K562 (cell line): Measurements from ENCODE around the gene FOXS1. TPM values are rescaled to one million over a fixed set of nuclear protein-coding genes. Genes with fewer than 3 reads are reported as not detected.

Experiments
- CREBBP ChIP-seq: IDR thresholded peaks from one replicate; pipeline ENCODE4 v1.6.1; 2012; ENCODE audit warnings: low read depth, mild to moderate bottlenecking, control low read depth, inconsistent platforms, low read length
- CSDE1 ChIP-seq, 2 experiments: fragments of 450-650 bp; IDR thresholded peaks; 2 replicates each; pipeline ENCODE4 v1.6.1; 2016; ENCODE audit warnings: mild to moderate bottlenecking in 1 of 2
- EHMT2 ChIP-seq: fragments of 450-650 bp; IDR thresholded peaks from 2 replicates; pipeline ENCODE4 v1.6.1; 2018; ENCODE audit warnings: antibody characterized with exemption
- JUN ChIP-seq, 2 experiments: sonication (generic) in 1 of 2; formaldehyde crosslinking in 1 of 2; IDR thresholded peaks; 2 replicates each; pipeline versions ENCODE4 v1.6.1 to v1.8.0; 2012 to 2022; ENCODE audit warnings: borderline replicate concordance in 2 of 2, mild to moderate bottlenecking in 2 of 2, improper control_type of control experiment in 1 of 2, low read depth in 1 of 2, low read length in 1 of 2, missing genetic modification reagents in 1 of 2
- MAZ ChIP-seq, 2 experiments: fragments of 450-650 bp in 1 of 2; sonication (generic) in 1 of 2; formaldehyde crosslinking; IDR thresholded peaks in 1 of 2; conservative IDR thresholded peaks in 1 of 2; 2 replicates each; pipeline versions ENCODE4 v1.4.0 to v1.5.0; 2020; ENCODE audit warnings: mild to moderate bottlenecking in 1 of 2, missing genetic modification reagents in 1 of 2
- NFIX ChIP-seq: fragments of 250-450 bp; sonication (Bioruptor Pico); IDR thresholded peaks from 2 replicates; pipeline ENCODE4 v1.4.0; 2020; ENCODE audit warnings: low read depth, mild to moderate bottlenecking, moderate library complexity
- NR1H2 ChIP-seq: sonication (generic); formaldehyde crosslinking; IDR thresholded peaks from 2 replicates; pipeline ENCODE4 v1.4.0; 2020; ENCODE audit warnings: mild to moderate bottlenecking, missing genetic modification reagents
- NUFIP1 ChIP-seq: fragments of 450-650 bp; IDR thresholded peaks from 2 replicates; pipeline ENCODE4 v1.6.1; 2018; ENCODE audit not compliant: partially characterized antibody
- POLR3A ChIP-seq: IDR thresholded peaks from 2 replicates; pipeline ENCODE4 v1.6.1; 2011; ENCODE audit warnings: borderline replicate concordance, mild to moderate bottlenecking, moderate library complexity; ENCODE audit not compliant: insufficient read length, insufficient read depth; ENCODE audit errors: extremely low read depth
- PRMT5 ChIP-seq: sonication (generic); formaldehyde crosslinking; IDR thresholded peaks from 2 replicates; pipeline ENCODE4 v1.5.0; 2020; ENCODE audit warnings: missing genetic modification reagents
- RB1 ChIP-seq: fragments of 450-650 bp; IDR thresholded peaks from 2 replicates; pipeline ENCODE4 v1.6.1; 2017; ENCODE audit warnings: low read depth, mild to moderate bottlenecking
- RUNX1 ChIP-seq: sonication (generic); IDR thresholded peaks from 2 replicates; pipeline ENCODE4 v1.6.1; 2016; ENCODE audit warnings: antibody characterized with exemption, low read depth
- ZNF124 ChIP-seq: sonication (generic); formaldehyde crosslinking; IDR thresholded peaks from 2 replicates; pipeline ENCODE4 v1.8.1; 2022; ENCODE audit warnings: missing genetic modification reagents
- ZNF184 ChIP-seq: sonication (generic); formaldehyde crosslinking; IDR thresholded peaks from 2 replicates; pipeline ENCODE4 v1.5.0; 2020; ENCODE audit warnings: missing genetic modification reagents
- ZNF263 ChIP-seq: sonication (generic); formaldehyde crosslinking; IDR thresholded peaks from 2 replicates; pipeline ENCODE4 v1.8.0; 2022; ENCODE audit warnings: mild to moderate bottlenecking, missing genetic modification reagents, borderline replicate concordance
- ZNF316 ChIP-seq: fragments of 450-650 bp; IDR thresholded peaks from 2 replicates; pipeline ENCODE4 v1.6.1; 2016
- ZNF780A ChIP-seq: fragments of 250-450 bp; sonication (Bioruptor Pico); IDR thresholded peaks from 2 replicates; pipeline ENCODE4 v1.5.0; 2021; ENCODE audit warnings: mild to moderate bottlenecking
- polyA plus RNA-seq, 8 experiments: library from polyadenylated mRNA; depleted of rRNA in 4 of 8; stranded (reverse) in 5 of 8; unstranded in 3 of 8; fragments of >200 nt; fragmentation: Nextera tagmentation in 2 of 8; fragmentation: Illumina TruSeq in 1 of 8; extraction: Ambion mirVana in 2 of 8; extraction: Trizol in 1 of 8; gene quantifications; 2 replicates each; pipeline versions ENCODE4 v1.2.1 to v1.2.3, GENCODE V29; 2011 to 2014; ENCODE audit warnings: inconsistent platforms in 1 of 8, missing spikeins in 1 of 8
- total RNA-seq, 7 experiments: library from RNA; depleted of rRNA in 6 of 7; stranded (reverse); fragments of >200 nt in 6 of 7; fragmentation: Illumina TruSeq in 2 of 7; extraction: Trizol in 2 of 7; gene quantifications; 2 replicates each; pipeline versions ENCODE4 v1.2.1 to v1.2.3, GENCODE V29; 2011 to 2021; ENCODE audit warnings: low replicate concordance in 1 of 7
- TF ChIP-seq, protein P1 (sequence below): fragments of 450-650 bp; formaldehyde crosslinking; IDR thresholded peaks from 2 replicates; pipeline ENCODE4 v1.4.0; 2020; ENCODE audit warnings: mild to moderate bottlenecking, moderate library complexity
- TF ChIP-seq, protein P2 (sequence below): sonication (generic); formaldehyde crosslinking; IDR thresholded peaks from 2 replicates; pipeline ENCODE4 v1.8.0; 2023; ENCODE audit warnings: mild to moderate bottlenecking, missing genetic modification reagents
- TF ChIP-seq, protein P3 (sequence below): fragments of 200-800 bp; sonication (Bioruptor generic); IDR thresholded peaks from 2 replicates; pipeline ENCODE4 v1.6.1; 2017; ENCODE audit warnings: missing genetic modification characterization, missing compliant biosample characterization

Gene FOXS1
- total and polyA plus RNA-seq, 9 of the 15 experiments (the other 6 are each of a cell fraction or from before 2014, with no cell fraction given), result not detected

DNA sequence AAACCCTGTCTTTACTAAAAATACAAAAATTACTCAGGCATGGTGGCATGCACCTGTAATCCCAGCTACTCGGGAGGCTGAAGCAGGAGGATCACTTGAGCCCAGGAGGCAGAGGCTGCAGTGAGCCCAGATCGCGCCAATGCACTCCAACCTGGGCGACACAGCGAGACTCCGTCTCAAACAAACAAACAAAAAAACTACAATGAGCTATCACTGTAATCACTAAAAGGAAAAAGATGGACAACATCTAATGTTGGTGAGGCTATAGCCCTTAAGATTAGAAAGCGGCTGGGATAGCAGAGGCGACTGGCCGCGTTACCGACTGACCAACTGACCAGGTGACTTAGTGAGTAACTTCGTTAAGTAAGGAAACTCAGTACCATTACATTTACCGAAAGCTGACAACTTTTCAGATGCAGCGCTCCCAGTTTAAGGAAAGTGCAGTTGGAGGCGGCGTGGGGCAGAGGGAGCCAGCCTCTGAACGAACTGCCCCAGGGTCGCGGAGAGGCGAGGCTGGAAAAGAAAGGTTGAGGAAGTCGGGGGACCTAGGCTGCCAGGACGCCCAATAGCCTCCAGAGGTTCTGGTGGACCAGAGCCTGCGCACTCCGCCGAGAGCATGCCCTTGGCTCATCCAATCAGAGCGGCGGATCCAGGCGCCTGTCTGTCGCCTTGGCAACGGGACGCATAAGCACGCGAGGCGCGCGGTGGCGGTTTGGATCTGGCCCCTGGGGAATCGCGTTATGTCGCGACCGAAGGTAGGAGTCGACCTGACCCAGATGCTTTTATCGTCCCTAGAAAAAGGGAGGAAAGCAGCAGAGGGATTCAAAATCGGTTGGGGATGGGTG lies 34.0 kb upstream of the FOXS1 start (continued):
- TF ChIP-seq, protein P1, sequence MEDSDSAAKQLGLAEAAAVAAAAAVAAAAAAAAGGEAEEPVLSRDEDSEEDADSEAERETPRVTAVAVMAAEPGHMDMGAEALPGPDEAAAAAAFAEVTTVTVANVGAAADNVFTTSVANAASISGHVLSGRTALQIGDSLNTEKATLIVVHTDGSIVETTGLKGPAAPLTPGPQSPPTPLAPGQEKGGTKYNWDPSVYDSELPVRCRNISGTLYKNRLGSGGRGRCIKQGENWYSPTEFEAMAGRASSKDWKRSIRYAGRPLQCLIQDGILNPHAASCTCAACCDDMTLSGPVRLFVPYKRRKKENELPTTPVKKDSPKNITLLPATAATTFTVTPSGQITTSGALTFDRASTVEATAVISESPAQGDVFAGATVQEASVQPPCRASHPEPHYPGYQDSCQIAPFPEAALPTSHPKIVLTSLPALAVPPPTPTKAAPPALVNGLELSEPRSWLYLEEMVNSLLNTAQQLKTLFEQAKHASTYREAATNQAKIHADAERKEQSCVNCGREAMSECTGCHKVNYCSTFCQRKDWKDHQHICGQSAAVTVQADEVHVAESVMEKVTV (CRISPR knock-in tag), result no peak
- no peak for TF ChIP-seq ZNF124 (CRISPR knock-in tag)
- no peak for TF ChIP-seq RB1
- TF ChIP-seq, protein P2, sequence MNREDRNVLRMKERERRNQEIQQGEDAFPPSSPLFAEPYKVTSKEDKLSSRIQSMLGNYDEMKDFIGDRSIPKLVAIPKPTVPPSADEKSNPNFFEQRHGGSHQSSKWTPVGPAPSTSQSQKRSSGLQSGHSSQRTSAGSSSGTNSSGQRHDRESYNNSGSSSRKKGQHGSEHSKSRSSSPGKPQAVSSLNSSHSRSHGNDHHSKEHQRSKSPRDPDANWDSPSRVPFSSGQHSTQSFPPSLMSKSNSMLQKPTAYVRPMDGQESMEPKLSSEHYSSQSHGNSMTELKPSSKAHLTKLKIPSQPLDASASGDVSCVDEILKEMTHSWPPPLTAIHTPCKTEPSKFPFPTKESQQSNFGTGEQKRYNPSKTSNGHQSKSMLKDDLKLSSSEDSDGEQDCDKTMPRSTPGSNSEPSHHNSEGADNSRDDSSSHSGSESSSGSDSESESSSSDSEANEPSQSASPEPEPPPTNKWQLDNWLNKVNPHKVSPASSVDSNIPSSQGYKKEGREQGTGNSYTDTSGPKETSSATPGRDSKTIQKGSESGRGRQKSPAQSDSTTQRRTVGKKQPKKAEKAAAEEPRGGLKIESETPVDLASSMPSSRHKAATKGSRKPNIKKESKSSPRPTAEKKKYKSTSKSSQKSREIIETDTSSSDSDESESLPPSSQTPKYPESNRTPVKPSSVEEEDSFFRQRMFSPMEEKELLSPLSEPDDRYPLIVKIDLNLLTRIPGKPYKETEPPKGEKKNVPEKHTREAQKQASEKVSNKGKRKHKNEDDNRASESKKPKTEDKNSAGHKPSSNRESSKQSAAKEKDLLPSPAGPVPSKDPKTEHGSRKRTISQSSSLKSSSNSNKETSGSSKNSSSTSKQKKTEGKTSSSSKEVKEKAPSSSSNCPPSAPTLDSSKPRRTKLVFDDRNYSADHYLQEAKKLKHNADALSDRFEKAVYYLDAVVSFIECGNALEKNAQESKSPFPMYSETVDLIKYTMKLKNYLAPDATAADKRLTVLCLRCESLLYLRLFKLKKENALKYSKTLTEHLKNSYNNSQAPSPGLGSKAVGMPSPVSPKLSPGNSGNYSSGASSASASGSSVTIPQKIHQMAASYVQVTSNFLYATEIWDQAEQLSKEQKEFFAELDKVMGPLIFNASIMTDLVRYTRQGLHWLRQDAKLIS (CRISPR knock-in tag), result no peak
- TF ChIP-seq NR1H2 (CRISPR knock-in tag), result no peak
- no peak for TF ChIP-seq RUNX1
- peak in 1 of 2 experiments; percentile 58; a peak in 3 of 4 replicates for TF ChIP-seq MAZ (CRISPR knock-in tag; conservative IDR thresholded peaks at IDR 0.05 in 1 of 2, IDR thresholded peaks at IDR 0.05 in 1 of 2)
- no peak for TF ChIP-seq ZNF316
- TF ChIP-seq, protein P3, sequence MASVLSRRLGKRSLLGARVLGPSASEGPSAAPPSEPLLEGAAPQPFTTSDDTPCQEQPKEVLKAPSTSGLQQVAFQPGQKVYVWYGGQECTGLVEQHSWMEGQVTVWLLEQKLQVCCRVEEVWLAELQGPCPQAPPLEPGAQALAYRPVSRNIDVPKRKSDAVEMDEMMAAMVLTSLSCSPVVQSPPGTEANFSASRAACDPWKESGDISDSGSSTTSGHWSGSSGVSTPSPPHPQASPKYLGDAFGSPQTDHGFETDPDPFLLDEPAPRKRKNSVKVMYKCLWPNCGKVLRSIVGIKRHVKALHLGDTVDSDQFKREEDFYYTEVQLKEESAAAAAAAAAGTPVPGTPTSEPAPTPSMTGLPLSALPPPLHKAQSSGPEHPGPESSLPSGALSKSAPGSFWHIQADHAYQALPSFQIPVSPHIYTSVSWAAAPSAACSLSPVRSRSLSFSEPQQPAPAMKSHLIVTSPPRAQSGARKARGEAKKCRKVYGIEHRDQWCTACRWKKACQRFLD (CRISPR knock-in tag), result no peak
- no peak for TF ChIP-seq JUN (IDR thresholded peaks at IDR 0.05; ENCODE audit: borderline replicate concordance, low read depth, low read length)
- no peak for TF ChIP-seq JUN (CRISPR knock-in tag; IDR thresholded peaks at IDR 0.05; ENCODE audit: borderline replicate concordance)
- no peak for TF ChIP-seq ZNF184 (CRISPR knock-in tag)
- no peak for TF ChIP-seq NUFIP1
- TF ChIP-seq ZNF780A, result no peak
- TF ChIP-seq CREBBP, result no peak
- TF ChIP-seq POLR3A, result no peak
- TF ChIP-seq CSDE1 (IDR thresholded peaks at IDR 0.05), result peak in 1 of 2 experiments; percentile 90; a peak in 2 of 4 replicates
- TF ChIP-seq EHMT2, result 0 out of 2 replicates have a peak, but pooled peaks have one; percentile 6
- TF ChIP-seq ZNF263 (CRISPR knock-in tag), result no peak
- TF ChIP-seq PRMT5 (CRISPR knock-in tag), result no peak
- TF ChIP-seq NFIX (CRISPR knock-in tag), result no peak
